COLO829 (cell line): Measurements from ENCODE around the gene MYO6.

Experiments used
- DNase-seq: peaks from one replicate; pipeline ENCODE4 v3.0.0; 2012; ENCODE audit warnings: low spot score

MYO6 gene

DNA sequence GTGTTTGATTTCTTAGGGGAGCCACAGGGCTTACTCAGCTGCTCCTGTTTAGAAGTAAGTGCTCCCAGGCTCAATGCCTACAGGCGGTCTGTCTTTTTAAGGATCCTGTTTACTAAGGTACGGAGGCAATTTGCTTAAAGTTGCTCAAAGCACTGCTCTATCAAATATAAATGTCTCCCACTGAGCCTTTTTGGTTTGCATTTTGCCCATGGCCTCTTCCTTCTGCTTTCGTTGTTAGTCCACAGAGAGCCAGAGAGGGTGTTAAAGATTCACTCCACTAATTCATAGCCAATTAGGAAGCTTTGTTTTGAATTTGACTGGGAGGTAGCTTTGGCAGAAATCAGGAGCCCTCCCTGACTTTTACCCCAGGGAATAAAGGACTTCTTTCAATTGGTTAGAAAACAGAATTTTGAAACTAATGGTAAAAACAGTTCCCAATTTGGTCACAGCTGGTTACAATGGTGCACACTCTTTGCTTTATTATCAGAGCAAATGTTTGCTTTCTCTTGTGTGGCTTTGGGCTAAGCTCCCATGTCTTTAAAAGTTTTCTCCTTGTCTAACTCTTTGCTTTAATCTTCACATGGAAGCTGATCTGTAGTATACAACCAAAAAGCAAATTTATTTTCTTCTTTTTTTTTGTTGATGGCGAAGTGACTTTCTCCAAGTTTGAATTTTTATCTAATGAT is 197.2 kb downstream of the MYO6 start:
- DNase-seq: no peak

DNA sequence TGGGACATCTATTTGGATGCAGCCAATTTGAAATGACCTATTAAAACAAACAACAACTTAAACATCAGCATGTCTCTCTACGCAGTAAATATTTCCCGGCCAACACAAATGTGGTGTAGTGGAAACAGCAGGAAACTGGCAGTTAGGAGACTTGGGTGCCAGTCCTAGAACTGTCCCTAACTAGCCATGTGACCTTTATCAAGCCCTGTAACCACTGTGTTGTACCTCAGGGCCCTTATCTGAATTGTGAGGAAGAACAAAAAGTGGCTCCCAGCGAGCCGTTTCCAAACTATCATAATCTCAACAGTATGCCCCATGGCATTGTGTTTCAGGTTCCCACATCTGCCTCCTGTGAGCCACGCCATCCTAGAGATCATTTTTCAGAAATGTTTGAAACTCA is 198.9 kb downstream of the MYO6 start:
- no peak for DNase-seq

DNA sequence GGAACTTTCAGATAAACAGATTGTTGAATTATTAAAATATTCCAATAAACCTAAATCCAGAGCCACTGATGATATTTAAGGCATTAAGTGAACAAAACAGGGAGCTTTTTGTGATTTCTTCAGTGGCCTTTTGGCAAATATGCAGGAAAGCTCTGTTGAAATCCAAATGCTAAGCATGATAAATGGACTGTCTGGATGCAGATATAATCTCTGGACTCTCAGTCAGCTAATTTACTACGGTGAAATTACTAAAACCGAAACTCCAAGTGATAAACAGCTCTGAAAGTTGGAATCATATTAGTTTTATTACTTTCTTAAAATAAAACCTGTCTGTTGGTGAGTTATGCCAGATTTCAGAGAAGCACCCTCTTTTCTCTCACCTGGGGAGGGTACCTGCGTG is 203.1 kb downstream of the MYO6 start:
- DNase-seq: no peak

DNA sequence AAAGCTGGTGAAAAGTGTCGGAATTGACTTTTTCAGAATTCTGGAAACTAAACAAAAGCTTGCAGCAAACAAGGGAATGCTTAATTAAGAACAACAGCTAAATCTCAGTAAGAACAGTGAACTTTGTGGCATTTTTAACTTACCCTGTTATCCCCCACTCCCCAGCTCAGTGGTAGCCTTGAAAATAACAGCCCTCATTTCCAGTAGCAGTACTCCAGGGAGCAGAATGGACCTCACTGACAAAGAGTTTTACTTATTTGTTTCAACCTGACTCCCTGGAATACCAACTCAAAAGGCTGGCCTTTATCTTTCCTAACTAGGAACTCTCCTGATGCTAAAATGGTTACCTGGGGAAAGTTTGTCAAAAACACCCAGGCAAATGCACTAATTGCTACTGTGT is 214.5 kb downstream of the MYO6 start:
- DNase-seq: no peak

DNA sequence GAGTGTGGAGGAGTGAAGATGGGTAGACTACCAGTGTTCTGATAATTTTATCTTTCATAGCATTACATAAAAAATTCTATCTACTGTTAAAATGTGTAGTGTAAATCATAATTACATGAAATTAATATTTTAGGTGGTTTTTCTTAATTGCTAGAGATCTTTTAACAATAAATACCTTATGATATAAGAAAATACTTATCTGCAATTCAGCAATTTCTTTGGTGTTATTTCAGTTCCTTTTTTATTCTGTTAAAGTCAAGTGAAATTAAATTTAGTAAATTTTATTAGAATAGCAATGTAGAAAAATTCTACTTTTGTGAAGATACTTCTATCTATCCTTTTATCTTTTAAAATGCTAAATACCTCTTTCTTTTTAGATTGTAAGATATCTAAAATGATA is 219.1 kb downstream of the MYO6 start:
- no peak for DNase-seq
